ENCODE measurements around the gene SSR4. TPM values are rescaled to one million over a fixed set of nuclear protein-coding genes. Genes with fewer than 3 reads are reported as not detected.

SSR4 gene
- total and polyA plus RNA-seq, 2 of the 8 experiments (the other 6 are each of a cell fraction or from before 2014, with no cell fraction given): 168 to 642 TPM

GRCh38 chrX:153771415-153772315 is 22.8 kb upstream of the SSR4 start (continued):
- TF ChIP-seq CHD7 (IDR thresholded peaks at IDR 0.05; ENCODE audit: insufficient replicate concordance, low read length): no peak
- no peak for TF ChIP-seq SRF (IDR thresholded peaks at IDR 0.05; ENCODE audit: low read depth, low read length)
- TF ChIP-seq CTBP2 (IDR thresholded peaks at IDR 0.05; ENCODE audit: borderline replicate concordance, insufficient read depth, insufficient read length, low read length): no peak
- TF ChIP-seq POLR2AphosphoS5 (IDR thresholded peaks at IDR 0.05; ENCODE audit: low read depth, low read length): no peak
- TF ChIP-seq TCF12 (IDR thresholded peaks at IDR 0.05; ENCODE audit: low read depth, low read length): no peak
- TF ChIP-seq ATF2 (IDR thresholded peaks at IDR 0.05; ENCODE audit: low read length): no peak
- no peak for TF ChIP-seq TAF1 (IDR thresholded peaks at IDR 0.05; ENCODE audit: low read depth, low read length)

Data from H1 (cell line).